ENCODE measurements around the gene CRACR2B.

CRACR2B gene

DNA sequence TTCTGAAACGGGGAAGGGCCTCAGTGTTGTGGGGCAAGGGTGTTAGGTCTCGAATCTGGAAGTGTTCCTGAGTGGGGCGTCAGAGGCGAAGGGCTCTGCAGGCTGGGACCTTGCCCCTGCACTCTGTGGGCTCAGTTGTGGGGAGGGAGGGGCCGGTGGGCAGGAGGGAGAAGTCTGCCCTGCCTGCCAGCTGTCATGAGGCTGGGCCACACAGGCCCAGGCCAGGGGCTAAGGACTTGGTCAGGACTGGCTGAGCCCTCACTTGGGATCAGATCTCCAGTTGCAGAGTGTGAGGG lies at the start of gene CRACR2B:
CRACR2B (plus strand) TSS at position 23 of the 296 bp plus-strand sequence. CDS start 689 bp downstream, outside the sequence.
- Histone ChIP-seq H3K4me3 (ENCODE audit: low read depth in 1 of 2, low read length in 2 of 2) (peak within 1 kb of the TSS; percentile 65 to 67), H3K4me1 (ENCODE audit: control insufficient read depth in 1 of 2, insufficient read depth in 2 of 2, low read length in 2 of 2) (peaks cover 54 to 65% of the 10 kb centered on the region in 2 donors), H3K9me3 (ENCODE audit: control insufficient read depth in 1 of 2, low read length in 2 of 2) (no peaks in the 10 kb centered on the region), H3K9ac (ENCODE audit: low read depth in 1 of 2, low read length in 2 of 2) (peak within 1 kb of the TSS; percentile 80 to 83), H3K27ac (ENCODE audit: low read depth, low read length) (peak within 1 kb of the TSS; percentile 92), H3K36me3 (ENCODE audit: control insufficient read depth in 1 of 2, insufficient read depth in 2 of 2, low read length in 2 of 2) (no peaks in the 10 kb centered on the region), H3K27me3 (ENCODE audit: control insufficient read depth in 1 of 2, insufficient read depth in 2 of 2, low read length in 2 of 2) (no peaks in the 10 kb centered on the region)

- Histone ChIP-seq H3K4me3 (ENCODE audit: low read depth in 1 of 2, low read length in 2 of 2) (no peak overlapping the region), H3K4me1 (ENCODE audit: control insufficient read depth in 1 of 2, insufficient read depth in 2 of 2, low read length in 2 of 2) (peaks cover 24 to 35% of the 10 kb centered on the region in 2 donors), H3K27me3 (ENCODE audit: control insufficient read depth in 1 of 2, insufficient read depth in 2 of 2, low read length in 2 of 2) (no peaks in the 10 kb centered on the region), H3K36me3 (ENCODE audit: control insufficient read depth in 1 of 2, insufficient read depth in 2 of 2, low read length in 2 of 2) (no peaks in the 10 kb centered on the region), H3K9me3 (ENCODE audit: control insufficient read depth in 1 of 2, low read length in 2 of 2) (no peaks in the 10 kb centered on the region), H3K27ac (ENCODE audit: low read depth, low read length) (no peak overlapping the region), H3K9ac (ENCODE audit: low read depth in 1 of 2, low read length in 2 of 2) (no peak overlapping the region)
Observed at GRCh38 chr11:778976-779954, 48.5 kb upstream of the CRACR2B start.

DNA sequence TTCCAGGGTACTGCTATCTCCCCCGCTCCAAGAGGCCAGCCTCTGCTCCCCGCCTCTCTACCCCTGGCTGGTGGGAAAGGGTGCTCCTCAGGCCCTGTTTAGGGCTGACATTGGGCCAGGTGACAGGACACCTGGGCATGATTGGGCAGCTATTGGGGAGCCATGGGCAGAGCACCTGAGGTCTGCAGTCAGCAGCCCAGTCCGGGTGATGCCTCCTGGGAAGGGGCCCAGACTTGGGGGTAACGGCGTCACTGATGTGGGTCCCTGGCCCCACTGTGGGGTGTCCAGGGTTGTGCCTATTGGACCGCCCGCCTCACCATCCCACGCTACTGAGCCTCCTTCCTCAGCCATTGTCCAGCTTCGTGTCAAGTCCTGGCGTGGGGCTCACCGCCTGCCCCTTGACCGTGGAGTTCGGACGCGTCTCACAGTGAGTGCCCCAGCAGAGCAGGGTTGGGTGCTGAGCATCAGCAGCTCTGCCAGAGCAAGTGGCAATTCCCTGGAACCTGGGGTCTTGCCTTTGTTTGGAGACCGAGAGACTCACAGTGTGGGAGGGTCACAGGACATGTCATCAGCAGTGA lies 47.7 kb upstream of the CRACR2B start:
- no peaks in the 10 kb centered on the region for H3K27me3 ChIP-seq (ENCODE audit: control insufficient read depth in 1 of 2, insufficient read depth in 2 of 2, low read length in 2 of 2)
- no peak overlapping the region for H3K4me3 ChIP-seq (ENCODE audit: low read depth in 1 of 2, low read length in 2 of 2)
- no peaks in the 10 kb centered on the region for H3K9me3 ChIP-seq (ENCODE audit: control insufficient read depth in 1 of 2, low read length in 2 of 2)
- H3K27ac ChIP-seq (ENCODE audit: low read depth, low read length) = no peak overlapping the region
- no peaks in the 10 kb centered on the region for H3K36me3 ChIP-seq (ENCODE audit: control insufficient read depth in 1 of 2, insufficient read depth in 2 of 2, low read length in 2 of 2)
- peaks cover 24 to 35% of the 10 kb centered on the region in 2 donors for H3K4me1 ChIP-seq (ENCODE audit: control insufficient read depth in 1 of 2, insufficient read depth in 2 of 2, low read length in 2 of 2)
- H3K9ac ChIP-seq (ENCODE audit: low read depth in 1 of 2, low read length in 2 of 2) = no peak overlapping the region

DNA sequence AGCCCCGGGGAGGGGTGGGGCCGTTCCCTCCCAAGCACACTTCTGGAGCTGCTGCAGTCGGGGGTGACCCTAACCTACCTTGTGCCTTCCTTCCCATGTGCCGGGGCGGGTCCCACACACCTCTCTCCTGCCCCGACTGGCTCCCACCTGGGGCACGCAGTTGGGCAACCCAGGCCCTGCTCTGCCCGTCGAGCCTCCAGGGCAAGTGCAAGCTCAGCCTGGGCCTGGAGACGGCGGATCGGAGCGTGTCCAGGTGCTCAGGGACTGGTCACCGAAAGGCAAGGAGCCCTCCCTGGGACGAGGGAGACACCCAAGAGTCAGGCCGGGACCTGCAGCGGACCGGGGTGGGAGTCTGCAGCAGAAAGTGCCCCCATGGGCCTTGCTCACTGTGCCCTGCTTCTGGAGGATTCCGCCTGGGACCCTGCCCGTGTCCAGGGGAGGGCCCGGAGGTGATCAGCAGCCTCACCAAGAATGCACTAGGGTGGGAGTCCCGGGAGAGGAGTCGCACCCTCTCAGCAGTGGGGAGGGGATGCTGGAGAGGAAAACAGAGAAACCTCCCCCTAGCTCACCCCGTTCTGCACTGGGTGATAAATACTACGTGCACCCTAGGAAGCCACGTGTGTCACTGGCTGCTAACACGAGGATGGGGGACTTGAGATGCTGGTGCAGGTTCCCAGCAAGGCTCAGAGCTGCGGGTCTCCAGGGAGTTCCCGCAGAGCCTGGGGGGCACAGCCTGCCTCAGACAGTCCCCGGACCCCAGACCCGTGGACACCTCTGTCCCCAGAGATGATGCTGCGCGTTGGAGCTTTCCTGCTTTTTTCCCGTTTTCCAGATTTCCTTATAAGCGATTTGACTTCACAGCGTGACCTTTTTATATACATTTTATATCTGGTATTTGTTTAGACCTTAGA lies 45.2 kb upstream of the CRACR2B start:
- Histone ChIP-seq H3K9ac (ENCODE audit: low read depth in 1 of 2, low read length in 2 of 2) (no peak overlapping the region), H3K4me3 (ENCODE audit: low read depth in 1 of 2, low read length in 2 of 2) (no peak overlapping the region), H3K27me3 (ENCODE audit: control insufficient read depth in 1 of 2, insufficient read depth in 2 of 2, low read length in 2 of 2) (no peaks in the 10 kb centered on the region), H3K9me3 (ENCODE audit: control insufficient read depth in 1 of 2, low read length in 2 of 2) (no peaks in the 10 kb centered on the region), H3K27ac (ENCODE audit: low read depth, low read length) (no peak overlapping the region), H3K4me1 (ENCODE audit: control insufficient read depth in 1 of 2, insufficient read depth in 2 of 2, low read length in 2 of 2) (peaks cover 19 to 22% of the 10 kb centered on the region in 2 donors), H3K36me3 (ENCODE audit: control insufficient read depth in 1 of 2, insufficient read depth in 2 of 2, low read length in 2 of 2) (no peaks in the 10 kb centered on the region)

DNA sequence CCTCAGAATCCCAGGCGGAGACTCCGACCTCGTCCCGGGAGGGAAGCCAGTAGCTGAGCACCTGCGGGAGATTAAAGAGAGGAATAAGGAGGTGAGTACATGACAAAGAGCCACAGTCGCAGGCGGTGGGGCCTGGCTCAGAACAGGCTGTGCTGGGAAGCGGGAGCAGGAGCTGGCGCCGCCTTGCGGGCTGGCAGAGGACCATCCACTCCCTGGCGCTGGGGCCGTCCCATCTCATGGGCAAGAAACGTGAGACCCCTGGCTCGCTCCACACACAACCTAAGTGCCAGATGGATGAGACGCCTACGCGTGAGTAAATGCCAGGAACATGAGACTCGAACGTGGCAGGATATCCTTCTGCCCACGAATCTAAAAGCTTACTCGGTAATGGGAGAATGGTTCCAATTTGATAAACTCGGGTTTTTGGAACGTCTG lies 44.1 kb upstream of the CRACR2B start:
- Histone ChIP-seq H3K4me1 (ENCODE audit: control insufficient read depth in 1 of 2, insufficient read depth in 2 of 2, low read length in 2 of 2) (peaks cover 12 to 14% of the 10 kb centered on the region in 2 donors), H3K9me3 (ENCODE audit: control insufficient read depth in 1 of 2, low read length in 2 of 2) (no peaks in the 10 kb centered on the region), H3K4me3 (ENCODE audit: low read depth in 1 of 2, low read length in 2 of 2) (no peak overlapping the region), H3K9ac (ENCODE audit: low read depth in 1 of 2, low read length in 2 of 2) (no peak overlapping the region), H3K27ac (ENCODE audit: low read depth, low read length) (no peak overlapping the region), H3K36me3 (ENCODE audit: control insufficient read depth in 1 of 2, insufficient read depth in 2 of 2, low read length in 2 of 2) (no peaks in the 10 kb centered on the region), H3K27me3 (ENCODE audit: control insufficient read depth in 1 of 2, insufficient read depth in 2 of 2, low read length in 2 of 2) (peaks cover 0 to under 1% of the 10 kb centered on the region in 2 donors)

DNA sequence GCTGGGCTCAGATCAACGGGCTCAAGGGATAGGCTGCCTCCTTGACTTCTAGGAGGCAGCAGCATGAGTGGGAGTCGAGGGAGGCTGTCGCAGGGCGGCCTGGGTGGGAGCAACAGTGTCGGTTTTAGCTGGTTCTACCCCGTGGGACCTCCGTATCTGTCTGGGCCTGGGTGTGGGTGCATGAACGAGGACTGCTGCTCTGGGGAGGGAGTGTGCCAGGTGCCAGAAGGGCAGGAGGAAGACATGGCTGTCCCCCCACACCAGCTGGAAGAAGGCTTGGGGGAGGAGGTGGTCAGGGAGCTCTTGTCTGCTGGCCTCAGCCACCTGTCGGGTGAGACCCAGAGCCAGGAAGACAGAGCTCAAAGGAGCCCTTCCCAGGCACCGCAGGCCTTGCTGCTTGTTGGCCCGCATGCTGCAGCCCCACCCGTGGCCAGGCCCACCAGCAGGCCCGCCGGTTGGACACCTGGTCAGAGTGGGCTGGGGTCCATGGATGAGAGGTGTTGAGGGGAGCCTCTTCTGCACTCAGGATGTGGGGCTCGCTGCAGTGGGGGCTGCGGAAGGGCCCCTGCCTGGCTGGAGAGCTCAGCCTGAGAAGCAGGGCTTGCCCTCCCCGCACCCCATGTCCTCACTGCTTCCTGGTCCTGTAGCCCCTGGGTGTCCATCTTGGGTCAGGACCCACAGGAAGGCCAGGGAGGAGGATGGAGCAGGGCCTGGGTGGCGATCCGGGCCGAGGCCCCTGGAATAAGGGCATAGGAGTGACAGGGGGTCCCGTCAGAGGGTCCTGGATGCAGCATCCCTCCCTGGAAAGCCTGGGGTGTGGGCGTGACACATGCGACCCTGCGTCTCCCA lies 41.3 kb upstream of the CRACR2B start:
- Histone ChIP-seq H3K9me3 (ENCODE audit: control insufficient read depth in 1 of 2, low read length in 2 of 2) (no peaks in the 10 kb centered on the region), H3K4me1 (ENCODE audit: control insufficient read depth in 1 of 2, insufficient read depth in 2 of 2, low read length in 2 of 2) (peaks cover 6 to 13% of the 10 kb centered on the region in 2 donors), H3K4me3 (ENCODE audit: low read depth in 1 of 2, low read length in 2 of 2) (no peak overlapping the region), H3K27me3 (ENCODE audit: control insufficient read depth in 1 of 2, insufficient read depth in 2 of 2, low read length in 2 of 2) (peaks cover 9 to 11% of the 10 kb centered on the region in 2 donors), H3K36me3 (ENCODE audit: control insufficient read depth in 1 of 2, insufficient read depth in 2 of 2, low read length in 2 of 2) (no peaks in the 10 kb centered on the region), H3K27ac (ENCODE audit: low read depth, low read length) (no peak overlapping the region), H3K9ac (ENCODE audit: low read depth in 1 of 2, low read length in 2 of 2) (no peak overlapping the region)

GRCh38 chr11:787084-787675 lies 40.5 kb upstream of the CRACR2B start:
- H3K27ac ChIP-seq (ENCODE audit: low read depth, low read length) = no peak overlapping the region
- H3K27me3 ChIP-seq (ENCODE audit: control insufficient read depth in 1 of 2, insufficient read depth in 2 of 2, low read length in 2 of 2) = peaks cover 9 to 11% of the 10 kb centered on the region in 2 donors
- no peak overlapping the region for H3K9ac ChIP-seq (ENCODE audit: low read depth in 1 of 2, low read length in 2 of 2)
- no peaks in the 10 kb centered on the region for H3K9me3 ChIP-seq (ENCODE audit: control insufficient read depth in 1 of 2, low read length in 2 of 2)
- H3K4me3 ChIP-seq (ENCODE audit: low read depth in 1 of 2, low read length in 2 of 2) = no peak overlapping the region
- no peaks in the 10 kb centered on the region for H3K36me3 ChIP-seq (ENCODE audit: control insufficient read depth in 1 of 2, insufficient read depth in 2 of 2, low read length in 2 of 2)
- peaks cover 6 to 13% of the 10 kb centered on the region in 2 donors for H3K4me1 ChIP-seq (ENCODE audit: control insufficient read depth in 1 of 2, insufficient read depth in 2 of 2, low read length in 2 of 2)

- no peaks in the 10 kb centered on the region for H3K9me3 ChIP-seq (ENCODE audit: control insufficient read depth in 1 of 2, low read length in 2 of 2)
- no peak overlapping the region for H3K9ac ChIP-seq (ENCODE audit: low read depth in 1 of 2, low read length in 2 of 2)
Observed at GRCh38 chr11:788009-788640, 39.6 kb upstream of the CRACR2B start.

More at GRCh38 chr11:788009-788640, 39.6 kb upstream of the CRACR2B start:
- Histone ChIP-seq H3K27me3 (ENCODE audit: control insufficient read depth in 1 of 2, insufficient read depth in 2 of 2, low read length in 2 of 2) (peaks cover 9 to 11% of the 10 kb centered on the region in 2 donors), H3K27ac (ENCODE audit: low read depth, low read length) (no peak overlapping the region), H3K4me1 (ENCODE audit: control insufficient read depth in 1 of 2, insufficient read depth in 2 of 2, low read length in 2 of 2) (peaks cover 0 to 6% of the 10 kb centered on the region in 2 donors), H3K4me3 (ENCODE audit: low read depth in 1 of 2, low read length in 2 of 2) (no peak overlapping the region), H3K36me3 (ENCODE audit: control insufficient read depth in 1 of 2, insufficient read depth in 2 of 2, low read length in 2 of 2) (peaks cover 0 to 2% of the 10 kb centered on the region in 2 donors)

All from duodenal mucosa (tissue), 2 donors.